ENCODE data around the gene ARHGEF2. TPM values are rescaled to one million over a fixed set of nuclear protein-coding genes. Genes with fewer than 3 reads are reported as not detected.

ARHGEF2 gene
- total and polyA plus RNA-seq, 10 of the 15 experiments (the other 5 are each of a cell fraction or from before 2014, with no cell fraction given): 8.1 to 113 (median 69.9) TPM

- intact Hi-C loops (cut with micrococcal nuclease; ENCODE audit: unreplicated experiment) (loop anchor here (2.0 to 5.0 kb wide), 3 partner anchors 17 to 77 kb away; partner anchors contain the start of genes LAMTOR2 and UBQLN4), in situ Hi-C loops (cut with MboI) (no loop called here)
- Histone ChIP-seq H3K4me2 (ENCODE audit: control insufficient read depth, insufficient read depth) (peak overlapping the region; percentile 86), H3K4me1 (ENCODE audit: control insufficient read depth, insufficient read depth, low read length) (peaks cover 26% of the 10 kb centered on the region), H2AFZ (ENCODE audit: control insufficient read depth, low read depth, low read length) (no peak overlapping the region), H3K27ac (ENCODE audit: control insufficient read depth, insufficient read depth) (peak overlapping the region; percentile 97), H3K27me3 (replicated peaks in 1 of 2; ENCODE audit: control insufficient read depth in 2 of 2, insufficient read depth in 2 of 2, low read length in 1 of 2) (no peaks in the 10 kb centered on the region), H3K4me3 (peak overlapping the region; percentile 100), H3K9ac (ENCODE audit: control insufficient read depth, insufficient read depth, low read length) (peak overlapping the region; percentile 95; the same call in 1 of the 2 replicates), H3K79me2 (ENCODE audit: control insufficient read depth, insufficient read depth, low read length) (peaks cover 97% of the 10 kb centered on the region), H3K36me3 (ENCODE audit: control insufficient read depth in 2 of 2, insufficient read depth in 2 of 2, low read length in 1 of 2) (peaks cover 0 to 2% of the 10 kb centered on the region in 2 experiments; a peak in 1 of 4 replicates), H3K9me3 (replicated peaks; ENCODE audit: control insufficient read depth, insufficient read depth, low read length) (no peaks in the 10 kb centered on the region), H4K20me1 (ENCODE audit: control insufficient read depth, insufficient read depth) (peaks cover 4% of the 10 kb centered on the region; the same call in 1 of the 2 replicates)
- CTCF ChIA-PET: interaction anchor here (1.0 to 14.7 kb wide), 12 partner anchors 8 to 117 kb away, joined by 3 to 227 read pairs (median 8); partner anchors contain the start of gene RXFP4
- FAIRE-seq (no peak), ATAC-seq (no peak), DNase-seq (ENCODE audit: low read depth, low spot score) (no peak)
- SMC1A ChIA-PET (ENCODE audit: uncharacterized antibody, unreplicated experiment): interaction anchor here (0.6 to 16.7 kb wide), 13 partner anchors 8 to 89 kb away, joined by 3 to 229 read pairs (median 7); partner anchors contain the start of genes KHDC4 and RXFP4
- POLR2A ChIA-PET: interaction anchor here (0.6 to 14.9 kb wide), 12 partner anchors 8 to 118 kb away, joined by 3 to 273 read pairs (median 4); partner anchors contain the start of genes GON4L, KHDC4 and RXFP4
- 0 out of 2 replicates have a peak, but pooled peaks have one; percentile 31 for TF ChIP-seq HDGF (IDR thresholded peaks at IDR 0.05)
- no peak for TF ChIP-seq ZNF207 (IDR thresholded peaks at IDR 0.05; ENCODE audit: borderline replicate concordance)
- TF ChIP-seq ZNF24 (IDR thresholded peaks at IDR 0.05): no peak
- no TSS peak for BruUV-seq (replicated peaks)
- WGBS (ENCODE audit: insufficient coverage, insufficient replicate concordance, low lambda C conversion rate, missing lambda C conversion rate): 0% methylated on average over 4 of the region's 4 CpGs
- RAD21 ChIA-PET (ENCODE audit: unreplicated experiment): interaction anchor here (0.7 to 14.4 kb wide), 10 partner anchors 9 to 90 kb away, joined by 3 to 214 read pairs (median 44); partner anchors contain the start of genes KHDC4 and RXFP4
These were observed 2.8 kb downstream of the ARHGEF2 start for GRCh38 chr1:155975375-155976061.

All from GM12878 (cell line).